OCI-LY3 (cell line): ENCODE data around the gene HMGN1.

Experiments used
- H2AFZ ChIP-seq: fragments of 200-600, 300-600 bp; shearing (Covaris generic); 2 replicates; pipeline ENCODE4 v1.6.0; 2014; ENCODE audit warnings: antibody characterized with exemption, low read depth, low read length
- H3K27ac ChIP-seq: fragments of 200-600, 300-600 bp; sonication (generic); 2 replicates; pipeline ENCODE4 v1.5.1; 2014; ENCODE audit warnings: mild to moderate bottlenecking, low read length, moderate library complexity, mixed read lengths
- H3K27me3 ChIP-seq: fragments of 200-600, 300-600 bp; sonication (generic); 2 replicates; pipeline ENCODE4 v1.6.1; 2014; ENCODE audit warnings: low read depth, low read length, mixed read lengths
- H3K36me3 ChIP-seq: fragments of 200-600, 300-600 bp; sonication (generic); replicated peaks from 2 replicates; pipeline ENCODE3; 2014; ENCODE audit warnings: low read depth, low read length, mixed read lengths
- H3K4me1 ChIP-seq: fragments of 300-600, 200-600 bp; sonication (generic); 2 replicates; pipeline ENCODE4 v1.6.1; 2014; ENCODE audit warnings: low read length, mixed read lengths
- H3K4me2 ChIP-seq: fragments of 200-600, 300-600 bp; sonication (generic); 2 replicates; pipeline ENCODE4 v1.6.1; 2014; ENCODE audit warnings: low read length, mixed read lengths
- H3K4me3 ChIP-seq: fragments of 300-600, 200-600 bp; sonication (generic); 2 replicates; pipeline ENCODE4 v1.5.1; 2014; ENCODE audit warnings: antibody characterized with exemption, mild to moderate bottlenecking, low read length, moderate library complexity
- H3K79me2 ChIP-seq: fragments of 300-600, 200-600 bp; shearing (Covaris generic); 2 replicates; pipeline ENCODE4 v1.6.1; 2014; ENCODE audit warnings: mild to moderate bottlenecking, low read length, mixed read lengths
- H3K9ac ChIP-seq: fragments of 300-600, 200-600 bp; shearing (Covaris generic); 2 replicates; pipeline ENCODE4 v1.6.0; 2014; ENCODE audit warnings: mild to moderate bottlenecking, low read length, moderate library complexity
- H3K9me3 ChIP-seq: fragments of 200-600, 300-600 bp; shearing (Covaris generic); 2 replicates; pipeline ENCODE4 v1.6.1; 2014; ENCODE audit warnings: low read length, mixed read lengths; ENCODE audit not compliant: insufficient read depth
- H4K20me1 ChIP-seq: fragments of 200-600, 300-600 bp; sonication (generic); 2 replicates; pipeline ENCODE4 v1.6.1; 2016; ENCODE audit warnings: low read length, mixed read lengths; ENCODE audit not compliant: insufficient read depth
- EZH2phosphoT487 ChIP-seq: fragments of 200-600 bp; shearing (Covaris generic); IDR thresholded peaks from 2 replicates; pipeline ENCODE4 v1.6.1; 2018; ENCODE audit warnings: antibody characterized with exemption, mixed run types, low read depth
- TF ChIP-seq, protein P1 (sequence below): fragments of 200-600, 300-600 bp; sonication (generic); IDR thresholded peaks from 2 replicates; pipeline ENCODE4 v1.5.1; 2014; ENCODE audit warnings: antibody characterized with exemption, low read length, low read depth

Gene HMGN1

DNA sequence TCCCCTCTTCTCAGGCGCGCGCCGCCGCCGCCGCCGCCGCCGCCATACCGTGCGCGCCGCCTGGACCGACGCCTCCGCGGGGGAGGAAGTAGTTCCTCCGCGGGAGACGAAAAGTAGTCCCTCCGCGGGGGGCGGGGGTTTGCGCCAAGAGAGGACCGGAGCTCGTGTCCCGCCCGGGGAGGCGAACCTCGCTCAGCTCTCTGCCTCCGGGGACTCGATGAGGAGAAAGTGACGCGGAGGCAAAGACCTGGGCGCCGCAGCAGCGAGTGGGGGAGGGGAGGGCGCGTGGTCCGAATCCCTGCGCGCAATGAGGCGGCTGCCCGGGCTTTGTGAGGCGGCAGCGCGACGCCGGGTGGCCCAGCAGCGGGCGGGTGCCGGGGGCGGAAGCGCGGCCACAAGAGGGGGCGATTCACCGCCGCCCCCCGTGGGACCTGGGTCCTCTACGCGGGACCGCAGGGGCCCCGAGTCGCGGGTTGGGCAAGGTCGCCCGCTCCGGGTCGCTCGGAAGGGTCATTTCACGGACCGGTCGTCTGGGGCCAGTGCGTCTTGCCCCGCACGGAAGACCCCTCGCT, 35.2 kb downstream of the HMGN1 start, which contains the start of gene BRWD1:
TSS of gene BRWD1 (minus strand) at position 62 of the 572 bp plus-strand sequence. CDS start 141 bp downstream, outside the sequence.
- Histone ChIP-seq H3K79me2 (peaks cover 51% of the 10 kb centered on the region), H3K27ac (peak within 1 kb of the TSS; percentile 83), H3K4me2 (peak within 1 kb of the TSS; percentile 91), H3K4me3 (peak within 1 kb of the TSS; percentile 83), H3K36me3 (peaks cover 10% of the 10 kb centered on the region), H3K4me1 (peaks cover 9% of the 10 kb centered on the region; the same call in 1 of the 2 replicates), H4K20me1 (peaks cover 11% of the 10 kb centered on the region), H3K27me3 (no peaks in the 10 kb centered on the region), H3K9ac (peak within 1 kb of the TSS; percentile 93), H3K9me3 (no peaks in the 10 kb centered on the region), H2AFZ (peak within 1 kb of the TSS; percentile 59; the same call in 1 of the 2 replicates)
- TF ChIP-seq, protein P1, sequence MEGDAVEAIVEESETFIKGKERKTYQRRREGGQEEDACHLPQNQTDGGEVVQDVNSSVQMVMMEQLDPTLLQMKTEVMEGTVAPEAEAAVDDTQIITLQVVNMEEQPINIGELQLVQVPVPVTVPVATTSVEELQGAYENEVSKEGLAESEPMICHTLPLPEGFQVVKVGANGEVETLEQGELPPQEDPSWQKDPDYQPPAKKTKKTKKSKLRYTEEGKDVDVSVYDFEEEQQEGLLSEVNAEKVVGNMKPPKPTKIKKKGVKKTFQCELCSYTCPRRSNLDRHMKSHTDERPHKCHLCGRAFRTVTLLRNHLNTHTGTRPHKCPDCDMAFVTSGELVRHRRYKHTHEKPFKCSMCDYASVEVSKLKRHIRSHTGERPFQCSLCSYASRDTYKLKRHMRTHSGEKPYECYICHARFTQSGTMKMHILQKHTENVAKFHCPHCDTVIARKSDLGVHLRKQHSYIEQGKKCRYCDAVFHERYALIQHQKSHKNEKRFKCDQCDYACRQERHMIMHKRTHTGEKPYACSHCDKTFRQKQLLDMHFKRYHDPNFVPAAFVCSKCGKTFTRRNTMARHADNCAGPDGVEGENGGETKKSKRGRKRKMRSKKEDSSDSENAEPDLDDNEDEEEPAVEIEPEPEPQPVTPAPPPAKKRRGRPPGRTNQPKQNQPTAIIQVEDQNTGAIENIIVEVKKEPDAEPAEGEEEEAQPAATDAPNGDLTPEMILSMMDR = peak; percentile 22; the same call in 1 of the 2 replicates
- TF ChIP-seq EZH2phosphoT487 = no peak

DNA sequence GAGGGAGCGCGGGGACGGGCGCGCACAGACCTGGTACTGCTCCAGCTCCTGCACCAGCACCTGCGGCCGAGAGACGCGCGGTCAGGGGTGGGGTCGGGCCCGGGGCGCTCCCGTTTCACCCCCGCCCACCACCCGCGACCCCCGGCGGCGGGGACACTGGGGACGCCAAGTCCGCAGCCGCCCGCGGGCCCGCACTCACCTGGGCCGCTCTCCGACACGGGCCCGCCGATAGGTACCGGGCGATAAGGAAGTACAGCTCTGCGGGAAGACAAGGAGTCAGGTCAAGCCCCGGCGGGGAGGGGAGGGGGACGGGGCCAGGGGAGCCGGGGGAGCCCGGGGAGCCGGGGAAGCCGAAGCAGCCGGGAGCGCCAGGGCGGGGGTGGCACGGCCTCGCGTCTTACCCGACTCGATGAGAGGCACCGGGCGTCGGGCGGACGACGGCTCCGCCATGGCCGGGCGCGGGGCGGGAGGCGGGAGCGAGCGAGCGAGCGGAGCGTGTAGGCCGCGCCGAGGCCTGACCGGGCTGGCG, 35.8 kb downstream of the HMGN1 start:
- peak overlapping the region; percentile 50 for H3K4me2 ChIP-seq
- no peaks in the 10 kb centered on the region for H3K9me3 ChIP-seq
- H3K9ac ChIP-seq = peak overlapping the region; percentile 93
- H4K20me1 ChIP-seq = peaks cover 11% of the 10 kb centered on the region
- H3K27ac ChIP-seq = peak overlapping the region; percentile 83
- peaks cover 57% of the 10 kb centered on the region for H3K79me2 ChIP-seq
- peaks cover 10% of the 10 kb centered on the region for H3K36me3 ChIP-seq
- peak overlapping the region; percentile 83 for H3K4me3 ChIP-seq
- H3K4me1 ChIP-seq = peaks cover 9% of the 10 kb centered on the region; the same call in 1 of the 2 replicates
- no peak overlapping the region for H2AFZ ChIP-seq
- no peak for TF ChIP-seq EZH2phosphoT487
- TF ChIP-seq, protein P1 = no peak
- no peaks in the 10 kb centered on the region for H3K27me3 ChIP-seq

DNA sequence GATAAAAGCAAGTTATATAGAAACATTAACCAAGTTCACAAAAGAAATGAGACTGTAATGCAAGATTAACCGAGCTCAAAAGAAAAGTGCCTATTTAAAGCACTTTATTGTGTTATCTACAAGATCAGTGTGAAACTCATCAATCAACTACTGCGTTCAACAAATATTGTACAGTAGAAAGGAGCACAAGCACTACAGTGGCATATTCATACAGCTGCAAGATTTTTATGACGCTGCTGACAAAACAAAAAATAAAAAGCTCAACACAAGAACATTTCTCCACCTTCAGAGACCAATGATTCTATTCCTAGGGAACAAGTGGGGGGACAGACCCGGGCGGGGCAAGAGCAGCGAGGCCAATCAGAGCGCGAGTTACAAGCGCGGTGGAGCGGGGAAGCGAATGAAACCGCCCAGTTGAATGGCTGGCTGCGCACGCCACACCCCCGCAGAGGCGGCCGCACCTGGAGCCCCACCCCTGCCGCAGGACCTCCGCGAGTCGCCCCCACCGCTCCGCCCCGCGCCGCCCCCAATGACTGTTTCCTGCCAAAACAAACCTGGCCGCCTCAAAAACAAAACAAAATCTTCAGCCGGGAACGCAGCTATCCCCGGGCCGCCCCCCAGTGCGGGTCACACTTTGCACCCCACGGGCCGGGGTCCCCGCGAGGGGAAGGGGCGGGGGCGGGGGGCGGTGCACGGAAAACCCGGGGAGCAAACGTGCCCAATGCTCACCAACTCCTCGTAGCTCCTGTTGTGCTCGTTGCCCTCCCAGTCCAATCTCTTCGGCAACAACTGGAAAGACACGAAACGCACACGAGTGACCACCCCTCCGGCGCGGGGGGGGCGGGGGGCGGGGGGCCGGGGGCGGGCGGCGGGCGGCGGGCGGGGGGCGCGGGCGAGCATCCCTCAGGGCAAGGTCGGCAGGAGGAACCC, 36.5 kb downstream of the HMGN1 start:
- no peak for TF ChIP-seq EZH2phosphoT487
- TF ChIP-seq, protein P1 = no peak

More for the DNA sequence above, 36.5 kb downstream of the HMGN1 start:
- peak overlapping the region; percentile 93 for H3K9ac ChIP-seq
- H3K4me1 ChIP-seq = peaks cover 9% of the 10 kb centered on the region; the same call in 1 of the 2 replicates
- peaks cover 11% of the 10 kb centered on the region for H4K20me1 ChIP-seq
- peaks cover 10% of the 10 kb centered on the region for H3K36me3 ChIP-seq
- no peaks in the 10 kb centered on the region for H3K27me3 ChIP-seq
- H2AFZ ChIP-seq = no peak overlapping the region
- H3K4me3 ChIP-seq = peak overlapping the region; percentile 83
- H3K79me2 ChIP-seq = peaks cover 61% of the 10 kb centered on the region
- peak overlapping the region; percentile 95 for H3K4me2 ChIP-seq
- peak overlapping the region; percentile 83 for H3K27ac ChIP-seq
- no peaks in the 10 kb centered on the region for H3K9me3 ChIP-seq
